ENCODE results near the gene CBLN3. TPM values are rescaled to one million over a fixed set of nuclear protein-coding genes. Genes with fewer than 3 reads are reported as not detected.
A peak's percentile ranks its signal among the peaks of the same experiment; 100 is the strongest.

The CBLN3 gene
- total and polyA plus RNA-seq, 2 of the 4 experiments (the other 2 are of a cell fraction) = 0.72 to 4.5 TPM

GRCh38 chr14:24401810-24402702 is 27.4 kb downstream of the CBLN3 start:
- H3K9me1 ChIP-seq (ENCODE audit: insufficient read depth, low read length) = peaks cover 3% of the 10 kb centered on the region; the same call in 1 of the 2 replicates
- no peak overlapping the region for H3K27ac ChIP-seq (ENCODE audit: insufficient read depth, low read length)
- H3K4me3 ChIP-seq (ENCODE audit: insufficient read depth, low read depth, low read length) = no peak overlapping the region
- no peak overlapping the region for H2AK5ac ChIP-seq (ENCODE audit: low read depth, low read length)
- H3K23ac ChIP-seq (ENCODE audit: low read depth, low read length) = no peak overlapping the region
- H3K4me2 ChIP-seq (ENCODE audit: low read depth, low read length) = no peak overlapping the region
- H2AK9ac ChIP-seq (replicated peaks; ENCODE audit: low read depth, low read length, poor library complexity) = peak overlapping the region; percentile 50
- no peak overlapping the region for H3K14ac ChIP-seq (replicated peaks; ENCODE audit: low read depth, low read length)
- intact Hi-C loops (cut with micrococcal nuclease) = no loop called here
- peaks cover 0 to 13% of the 10 kb centered on the region in 2 experiments; a peak in 1 of 4 replicates for H3K79me1 ChIP-seq (ENCODE audit: low read depth in 1 of 2, low read length in 2 of 2)
- ChIA-PET CTCF (interaction anchor here (0.5 to 1.4 kb wide), 3 partner anchors 22 to 1121 kb away, joined by 3 to 4 read pairs (median 3); no protein-coding TSS in a partner anchor), POLR2A (ENCODE audit: unreplicated experiment) (no interaction called here)
- H2BK15ac ChIP-seq (ENCODE audit: low read depth, low read length) = no peak overlapping the region
- H4K8ac ChIP-seq (ENCODE audit: low read depth in 2 of 2, low read length in 2 of 2) = no peak overlapping the region
- no peak overlapping the region for H2BK20ac ChIP-seq (ENCODE audit: low read depth, low read length)
- no peak overlapping the region for H2BK120ac ChIP-seq (ENCODE audit: low read depth, low read length)
- peaks cover 4% of the 10 kb centered on the region; the same call in 1 of the 2 replicates for H3K36me3 ChIP-seq (ENCODE audit: control insufficient read depth, insufficient read depth, low read length)
- no peak overlapping the region for H2AFZ ChIP-seq (replicated peaks; ENCODE audit: low read length, poor library complexity)
- ATAC-seq (ENCODE audit: low read depth) = no peak
- H3K4me1 ChIP-seq (ENCODE audit: control insufficient read depth, insufficient read depth, low read length) = peaks cover 17% of the 10 kb centered on the region
- H3K9me3 ChIP-seq (ENCODE audit: control insufficient read depth, insufficient read depth, low read length) = no peaks in the 10 kb centered on the region
- no peaks in the 10 kb centered on the region for H4K20me1 ChIP-seq (ENCODE audit: insufficient read depth, low read length)
- no peaks in the 10 kb centered on the region for H3K27me3 ChIP-seq (ENCODE audit: control insufficient read depth, insufficient read depth, low read length)
- dilution Hi-C loops (cut with HindIII; ENCODE audit: low sequenced_read_pairs, unreplicated experiment) = no loop called here
- WGBS, 2 experiments (ENCODE audit: extremely low coverage in 2 of 2, insufficient read length in 1 of 2) = 69% methylated on average over 3 of the region's 9 CpGs; no CpG with 5 or more reads in 1 of the 2 experiments
- no peak overlapping the region for H3K4ac ChIP-seq (ENCODE audit: low read depth, low read length)
- TF ChIP-seq FOS (IDR thresholded peaks at IDR 0.05; ENCODE audit: low read depth, low read length) (no peak), NFE2L2 (IDR thresholded peaks at IDR 0.05; ENCODE audit: low read depth, low read length) (no peak), ELK1 (IDR thresholded peaks at IDR 0.05; ENCODE audit: borderline replicate concordance, low read depth, low read length) (no peak), POLR2A (IDR thresholded peaks at IDR 0.05; ENCODE audit: low read depth, low read length) (no peak), SMC3 (IDR thresholded peaks at IDR 0.05; ENCODE audit: low read depth, low read length) (no peak), RAD21 (IDR thresholded peaks at IDR 0.05; ENCODE audit: low read length) (no peak), MXI1 (IDR thresholded peaks at IDR 0.05; ENCODE audit: borderline replicate concordance, low read depth, low read length) (no peak), RFX5 (IDR thresholded peaks at IDR 0.05; ENCODE audit: low read depth, low read length) (no peak), MAZ (IDR thresholded peaks at IDR 0.05; ENCODE audit: borderline replicate concordance, low read depth, low read length) (no peak), BHLHE40 (IDR thresholded peaks at IDR 0.05; ENCODE audit: low read depth, low read length) (no peak), CHD1 (IDR thresholded peaks at IDR 0.05; ENCODE audit: low read depth, low read length) (no peak)
- TF ChIP-seq, protein P1, sequence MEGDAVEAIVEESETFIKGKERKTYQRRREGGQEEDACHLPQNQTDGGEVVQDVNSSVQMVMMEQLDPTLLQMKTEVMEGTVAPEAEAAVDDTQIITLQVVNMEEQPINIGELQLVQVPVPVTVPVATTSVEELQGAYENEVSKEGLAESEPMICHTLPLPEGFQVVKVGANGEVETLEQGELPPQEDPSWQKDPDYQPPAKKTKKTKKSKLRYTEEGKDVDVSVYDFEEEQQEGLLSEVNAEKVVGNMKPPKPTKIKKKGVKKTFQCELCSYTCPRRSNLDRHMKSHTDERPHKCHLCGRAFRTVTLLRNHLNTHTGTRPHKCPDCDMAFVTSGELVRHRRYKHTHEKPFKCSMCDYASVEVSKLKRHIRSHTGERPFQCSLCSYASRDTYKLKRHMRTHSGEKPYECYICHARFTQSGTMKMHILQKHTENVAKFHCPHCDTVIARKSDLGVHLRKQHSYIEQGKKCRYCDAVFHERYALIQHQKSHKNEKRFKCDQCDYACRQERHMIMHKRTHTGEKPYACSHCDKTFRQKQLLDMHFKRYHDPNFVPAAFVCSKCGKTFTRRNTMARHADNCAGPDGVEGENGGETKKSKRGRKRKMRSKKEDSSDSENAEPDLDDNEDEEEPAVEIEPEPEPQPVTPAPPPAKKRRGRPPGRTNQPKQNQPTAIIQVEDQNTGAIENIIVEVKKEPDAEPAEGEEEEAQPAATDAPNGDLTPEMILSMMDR (conservative IDR thresholded peaks at IDR 0.05; ENCODE audit: low read depth, low read length) = no peak
- H2BK5ac ChIP-seq (ENCODE audit: low read depth, low read length, poor library complexity, severe bottlenecking) = no peak overlapping the region
- H4K5ac ChIP-seq (ENCODE audit: low read depth, low read length) = no peak overlapping the region
- in situ Hi-C loops (cut with MboI; ENCODE audit: low sequenced_read_pairs) = no loop called here
- H3K56ac ChIP-seq (ENCODE audit: extremely low read depth, insufficient read depth, low read length) = no peak overlapping the region
- DNase-seq = no peak
- H3K9ac ChIP-seq (ENCODE audit: low read depth, low read length) = no peak overlapping the region
- H4K91ac ChIP-seq (ENCODE audit: insufficient read depth, low read depth, low read length) = no peak overlapping the region
- H3K18ac ChIP-seq (ENCODE audit: low read depth, low read length) = no peak overlapping the region
- BruUV-seq (replicated peaks) = no TSS peak

Data from IMR-90 (cell line).